ENCODE measurements around the gene GALNT9. TPM values are rescaled to one million over a fixed set of nuclear protein-coding genes. Genes with fewer than 3 reads are reported as not detected.

The GALNT9 gene
- total RNA-seq, 4 donors from 2014 or later, result 0.13 TPM; not detected in 3

- DNase-seq (ENCODE audit: low spot score in 2 of 2), result no peak
- intact Hi-C loops (cut with DNase I; ENCODE audit: low total_unique reads), result no loop called here
- TF ChIP-seq POLR2A (IDR thresholded peaks at IDR 0.05), result no peak
- TF ChIP-seq, protein P1, sequence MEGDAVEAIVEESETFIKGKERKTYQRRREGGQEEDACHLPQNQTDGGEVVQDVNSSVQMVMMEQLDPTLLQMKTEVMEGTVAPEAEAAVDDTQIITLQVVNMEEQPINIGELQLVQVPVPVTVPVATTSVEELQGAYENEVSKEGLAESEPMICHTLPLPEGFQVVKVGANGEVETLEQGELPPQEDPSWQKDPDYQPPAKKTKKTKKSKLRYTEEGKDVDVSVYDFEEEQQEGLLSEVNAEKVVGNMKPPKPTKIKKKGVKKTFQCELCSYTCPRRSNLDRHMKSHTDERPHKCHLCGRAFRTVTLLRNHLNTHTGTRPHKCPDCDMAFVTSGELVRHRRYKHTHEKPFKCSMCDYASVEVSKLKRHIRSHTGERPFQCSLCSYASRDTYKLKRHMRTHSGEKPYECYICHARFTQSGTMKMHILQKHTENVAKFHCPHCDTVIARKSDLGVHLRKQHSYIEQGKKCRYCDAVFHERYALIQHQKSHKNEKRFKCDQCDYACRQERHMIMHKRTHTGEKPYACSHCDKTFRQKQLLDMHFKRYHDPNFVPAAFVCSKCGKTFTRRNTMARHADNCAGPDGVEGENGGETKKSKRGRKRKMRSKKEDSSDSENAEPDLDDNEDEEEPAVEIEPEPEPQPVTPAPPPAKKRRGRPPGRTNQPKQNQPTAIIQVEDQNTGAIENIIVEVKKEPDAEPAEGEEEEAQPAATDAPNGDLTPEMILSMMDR (IDR thresholded peaks at IDR 0.05), result no peak
- 85 to 86% methylated on average over 14 to 23 of the region's 23 CpGs for WGBS, 2 donors
- no peak overlapping the region for H3K4me3 ChIP-seq (ENCODE audit: low read depth, poor library complexity, severe bottlenecking)
These were observed 127.8 kb downstream of the GALNT9 start for GRCh38 chr12:132201391-132202120.

- TF ChIP-seq POLR2A (IDR thresholded peaks at IDR 0.05), result no peak
- TF ChIP-seq, protein P1 (IDR thresholded peaks at IDR 0.05), result no peak
- no peak overlapping the region for H3K4me3 ChIP-seq (ENCODE audit: low read depth, poor library complexity, severe bottlenecking)
- intact Hi-C loops (cut with DNase I; ENCODE audit: low total_unique reads), result no loop called here
- DNase-seq (ENCODE audit: low spot score in 2 of 2), result no peak
- WGBS, 2 donors, result 83 to 89% methylated on average over 19 of the region's 19 CpGs
These were observed 128.6 kb downstream of the GALNT9 start for GRCh38 chr12:132200800-132201199.

GRCh38 chr12:132199526-132200319 is 129.7 kb downstream of the GALNT9 start:
- DNase-seq (ENCODE audit: low spot score in 2 of 2), result no peak
- no peak for TF ChIP-seq POLR2A (IDR thresholded peaks at IDR 0.05)
- TF ChIP-seq, protein P1 (IDR thresholded peaks at IDR 0.05), result no peak
- intact Hi-C loops (cut with DNase I; ENCODE audit: low total_unique reads), result no loop called here
- WGBS, 2 donors, result 80 to 83% methylated on average over 21 to 24 of the region's 24 CpGs
- H3K4me3 ChIP-seq (ENCODE audit: low read depth, poor library complexity, severe bottlenecking), result no peak overlapping the region

DNA sequence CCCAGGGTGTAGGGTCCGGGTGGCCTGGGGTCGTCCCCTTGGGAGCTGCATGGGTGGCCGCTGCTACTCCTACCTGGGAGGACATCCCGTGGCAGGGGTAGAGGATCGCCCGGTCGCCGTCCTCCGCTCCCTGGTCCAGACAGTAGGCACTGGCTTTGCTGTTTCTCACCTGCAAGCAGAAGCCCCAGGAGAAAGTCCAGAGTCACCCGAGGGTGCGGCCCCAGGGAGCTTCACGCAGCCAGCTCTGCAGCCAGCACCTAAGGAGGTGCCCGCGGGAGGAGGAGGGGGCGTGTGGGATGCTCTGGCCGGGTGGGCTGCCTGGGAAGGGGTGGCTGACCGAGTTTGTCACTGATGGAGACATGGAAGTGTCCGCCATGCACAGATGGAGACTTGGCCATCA is 130.3 kb downstream of the GALNT9 start:
- 75 to 91% methylated on average over 10 to 15 of the region's 18 CpGs for WGBS, 2 donors
- DNase-seq (ENCODE audit: low spot score in 2 of 2), result no peak
- no peak for TF ChIP-seq POLR2A (IDR thresholded peaks at IDR 0.05)
- TF ChIP-seq, protein P1 (IDR thresholded peaks at IDR 0.05), result no peak
- intact Hi-C loops (cut with DNase I; ENCODE audit: low total_unique reads), result no loop called here
- H3K4me3 ChIP-seq (ENCODE audit: low read depth, poor library complexity, severe bottlenecking), result no peak overlapping the region

GRCh38 chr12:132197581-132198354 is 131.6 kb downstream of the GALNT9 start:
- no peak overlapping the region for H3K4me3 ChIP-seq (ENCODE audit: low read depth, poor library complexity, severe bottlenecking)
- intact Hi-C loops (cut with DNase I; ENCODE audit: low total_unique reads), result no loop called here
- no peak for TF ChIP-seq POLR2A (IDR thresholded peaks at IDR 0.05)
- TF ChIP-seq, protein P1 (IDR thresholded peaks at IDR 0.05), result no peak
- DNase-seq (ENCODE audit: low spot score in 2 of 2), result no peak
- 82 to 92% methylated on average over 20 to 42 of the region's 44 CpGs for WGBS, 2 donors

Measured in lower leg skin (tissue), 4 donors.